Frontal cortex (tissue), 4 donors: ENCODE data around the gene TRAPPC11. TPM values are rescaled to one million over a fixed set of nuclear protein-coding genes. Genes with fewer than 3 reads are reported as not detected.

Experiments
- DNase-seq, 2 donors: peaks; one replicate each; pipeline ENCODE4 v3.0.0; 2012; ENCODE audit warnings: low spot score in 2 of 2
- FAIRE-seq: peaks from 2 replicates; lab custom pipeline; 2012; peaks lifted over from hg19 to GRCh38; lab: Jason Lieb, UNC
- total RNA-seq: library from RNA; depleted of rRNA; stranded (reverse); fragments of >200 nt; gene quantifications from one replicate; pipeline ENCODE4 v1.2.3, GENCODE V29; 2014
- donor health status: control.
- donor health status: control.
- donor health status: control.

TRAPPC11 gene
- total RNA-seq, 1 donor from 2014 or later, result 84.4 TPM

GRCh38 chr4:183636503-183636902 lies 22.6 kb upstream of the TRAPPC11 start:
- no peak for DNase-seq

GRCh38 chr4:183636923-183637322 lies 22.2 kb upstream of the TRAPPC11 start:
- FAIRE-seq (no peak), DNase-seq (no peak)

More at GRCh38 chr4:183636503-183636902, 22.6 kb upstream of the TRAPPC11 start:
- FAIRE-seq, result no peak

GRCh38 chr4:183637461-183637860 lies 21.6 kb upstream of the TRAPPC11 start:
- no peak for DNase-seq

GRCh38 chr4:183638436-183638835 lies 20.7 kb upstream of the TRAPPC11 start:
- FAIRE-seq, result no peak

More at GRCh38 chr4:183637461-183637860, 21.6 kb upstream of the TRAPPC11 start:
- FAIRE-seq, result no peak

GRCh38 chr4:183639291-183639690 lies 19.8 kb upstream of the TRAPPC11 start:
- DNase-seq (no peak), FAIRE-seq (no peak)

More at GRCh38 chr4:183638436-183638835, 20.7 kb upstream of the TRAPPC11 start:
- DNase-seq, result no peak

- DNase-seq (no peak), FAIRE-seq (no peak)
Measured at GRCh38 chr4:183645326-183645725, 13.8 kb upstream of the TRAPPC11 start.

- DNase-seq (no peak), FAIRE-seq (no peak)
Measured at GRCh38 chr4:183657564-183657963, 1.5 kb upstream of the TRAPPC11 start.

GRCh38 chr4:183658362-183659028 lies 598 bp upstream of the TRAPPC11 start:
- FAIRE-seq (no peak), DNase-seq (peak; percentile 24 to 44)

GRCh38 chr4:183659872-183660242 lies 764 bp downstream of the TRAPPC11 start:
- no peak for DNase-seq
- FAIRE-seq, result no peak

- FAIRE-seq, result no peak
- no peak for DNase-seq
Measured at GRCh38 chr4:183666088-183666487, 7.0 kb downstream of the TRAPPC11 start.

- DNase-seq (no peak), FAIRE-seq (no peak)
Measured at GRCh38 chr4:183670251-183670650, 11.2 kb downstream of the TRAPPC11 start.

- DNase-seq (no peak), FAIRE-seq (no peak)
Measured at GRCh38 chr4:183670960-183671555, 12.0 kb downstream of the TRAPPC11 start.

GRCh38 chr4:183674153-183674552 lies 15.1 kb downstream of the TRAPPC11 start:
- FAIRE-seq, result no peak
- DNase-seq, result no peak

GRCh38 chr4:183675625-183676024 lies 16.5 kb downstream of the TRAPPC11 start:
- no peak for DNase-seq
- FAIRE-seq, result no peak

GRCh38 chr4:183681119-183681518 lies 22.0 kb downstream of the TRAPPC11 start:
- DNase-seq (no peak), FAIRE-seq (no peak)

GRCh38 chr4:183686461-183686860 lies 27.4 kb downstream of the TRAPPC11 start:
- no peak for FAIRE-seq

GRCh38 chr4:183688216-183688615 lies 29.1 kb downstream of the TRAPPC11 start:
- DNase-seq, result no peak
- no peak for FAIRE-seq

More at GRCh38 chr4:183686461-183686860, 27.4 kb downstream of the TRAPPC11 start:
- DNase-seq, result no peak

GRCh38 chr4:183691006-183691405 lies 31.9 kb downstream of the TRAPPC11 start:
- FAIRE-seq, result no peak
- no peak for DNase-seq

- DNase-seq (no peak), FAIRE-seq (no peak)
Measured at GRCh38 chr4:183691897-183692296, 32.8 kb downstream of the TRAPPC11 start.

- FAIRE-seq (no peak), DNase-seq (no peak)
Measured at GRCh38 chr4:183698909-183699308, 39.8 kb downstream of the TRAPPC11 start.

- FAIRE-seq (no peak), DNase-seq (no peak)
Measured at GRCh38 chr4:183700407-183700806, 41.3 kb downstream of the TRAPPC11 start.

GRCh38 chr4:183702492-183702891 lies 43.4 kb downstream of the TRAPPC11 start:
- DNase-seq, result no peak
- FAIRE-seq, result no peak
